GM21737 (cell line): ENCODE measurements around the gene HPSE2.
A peak's percentile ranks its signal among the peaks of the same experiment; 100 is the strongest.

Experiments used
- ATAC-seq: cut with Tn5 transposase; IDR thresholded peaks from one replicate; pipeline ENCODE4 v1.9.1; 2021; ENCODE audit warnings: mild to moderate bottlenecking, moderate library complexity; ENCODE audit not compliant: unreplicated experiment

Gene HPSE2

DNA sequence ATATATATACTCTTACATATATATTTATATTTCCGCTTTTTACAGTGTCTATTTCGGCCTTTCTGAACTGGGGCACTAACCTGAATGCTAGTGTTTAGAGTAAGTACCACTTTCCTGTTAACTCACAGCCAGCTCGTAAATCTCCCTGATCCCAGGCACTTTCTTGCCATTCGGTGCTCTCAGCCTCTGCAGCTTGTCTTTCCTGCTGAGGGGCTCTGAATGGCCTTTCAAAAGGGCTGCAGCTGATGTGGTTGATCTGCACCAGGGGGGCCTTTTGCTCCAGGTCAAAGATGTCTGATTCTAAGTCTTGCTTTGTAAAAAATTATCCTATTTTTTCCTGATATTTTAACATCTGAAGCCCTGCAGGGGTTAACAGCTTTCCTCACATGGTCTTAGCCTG is 763.5 kb downstream of the HPSE2 start:
- ATAC-seq: no peak

DNA sequence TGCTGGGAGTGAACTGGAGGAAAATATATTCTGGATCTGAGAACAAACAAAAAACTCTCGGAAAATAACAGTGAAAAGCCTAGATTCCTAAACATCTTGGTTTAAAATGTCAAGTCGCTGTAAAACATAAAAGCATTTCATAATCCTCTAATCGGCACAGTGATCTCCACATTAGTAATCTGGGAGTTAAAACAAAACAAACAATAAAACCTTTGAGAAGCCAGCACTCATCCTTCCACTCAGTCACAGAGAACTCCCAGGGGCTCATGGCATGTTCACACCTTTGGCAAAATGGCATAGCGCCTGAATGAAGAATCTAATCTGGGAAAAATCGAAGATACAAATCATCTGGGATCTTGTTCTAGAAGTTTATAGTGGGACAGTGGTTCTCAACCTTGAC is 764.8 kb downstream of the HPSE2 start:
- ATAC-seq: no peak

DNA sequence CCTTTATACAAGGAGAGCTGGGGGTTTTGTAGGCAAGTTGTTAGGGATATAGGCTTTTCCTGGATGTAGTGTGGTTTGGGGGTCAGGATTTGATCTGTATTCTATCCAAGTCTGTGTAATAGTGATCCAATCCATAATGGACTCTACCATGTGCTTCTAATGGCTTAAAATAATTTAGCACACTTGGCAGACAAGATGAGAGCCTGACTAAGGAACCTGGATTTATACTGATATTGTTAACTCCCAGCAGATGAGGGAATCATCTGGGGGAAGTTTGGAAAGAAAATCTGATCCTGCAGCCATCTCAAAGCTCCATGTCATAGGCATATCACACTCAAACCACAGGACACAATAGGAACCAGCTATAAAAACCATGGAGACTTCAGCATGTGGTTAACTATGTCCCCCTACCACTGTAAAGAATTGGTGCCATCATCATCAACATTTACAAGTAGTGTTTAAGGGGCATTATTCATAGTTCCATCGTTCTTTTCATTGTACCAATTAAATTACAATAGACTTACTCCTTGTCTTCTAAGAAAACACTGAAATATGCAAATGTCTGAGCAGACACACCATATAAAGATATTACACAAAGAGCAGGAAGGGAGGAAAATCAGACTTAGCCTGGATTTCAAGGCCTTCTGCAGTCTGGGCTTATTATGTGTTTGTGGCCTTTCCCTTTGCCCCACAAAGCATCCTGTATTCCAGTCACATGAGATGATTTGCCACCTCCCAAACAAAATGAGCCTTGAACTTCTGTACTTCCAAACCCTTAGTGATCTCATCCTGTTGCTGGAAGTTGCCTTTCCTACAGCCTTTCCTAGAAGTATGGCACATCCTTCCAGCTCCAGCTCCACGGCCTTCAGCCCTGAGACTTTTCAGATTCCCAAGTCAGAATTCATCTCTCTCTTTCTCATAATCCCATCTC is 766.4 kb downstream of the HPSE2 start:
- no peak for ATAC-seq

DNA sequence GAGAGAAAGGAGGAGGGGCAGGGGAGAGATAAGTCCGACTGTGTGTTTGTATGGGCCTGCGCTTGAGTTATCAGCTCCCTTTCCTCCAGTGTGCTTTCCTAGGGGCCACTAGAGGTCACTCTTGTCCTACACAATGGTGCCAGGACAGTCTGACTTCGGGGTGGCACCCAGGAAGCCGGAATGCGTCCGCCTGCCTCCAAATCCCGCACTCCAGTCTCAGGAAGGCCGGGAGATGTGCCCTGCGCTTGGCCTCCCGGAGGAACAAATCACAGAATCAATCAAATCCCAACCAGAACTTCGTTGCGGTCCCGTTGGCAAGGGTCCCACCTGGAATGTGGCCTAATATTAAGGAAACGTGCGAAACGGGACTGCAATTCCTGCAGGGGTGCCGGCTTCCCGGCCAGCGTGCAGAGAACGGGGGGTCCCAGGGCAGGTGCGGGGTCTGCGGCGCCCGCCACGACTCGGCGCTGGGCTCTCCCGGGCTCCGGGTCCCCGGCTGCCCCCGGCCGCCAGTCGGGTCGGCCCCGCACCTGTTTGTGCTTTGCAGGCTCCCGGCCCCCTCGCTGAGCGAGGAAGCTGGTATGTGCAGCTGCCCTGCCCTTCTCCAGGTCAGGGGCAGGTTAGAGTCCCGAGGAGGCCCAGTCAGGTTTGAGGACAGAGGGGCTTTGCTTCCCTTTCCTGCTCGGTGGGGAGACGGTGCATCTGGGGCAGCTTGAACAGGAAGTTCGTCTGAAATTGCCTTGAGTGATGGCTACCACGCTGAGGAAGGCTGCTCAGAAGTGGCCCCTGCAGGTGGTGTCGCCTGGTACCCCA is 767.9 kb downstream of the HPSE2 start:
- ATAC-seq: peak; percentile 83

DNA sequence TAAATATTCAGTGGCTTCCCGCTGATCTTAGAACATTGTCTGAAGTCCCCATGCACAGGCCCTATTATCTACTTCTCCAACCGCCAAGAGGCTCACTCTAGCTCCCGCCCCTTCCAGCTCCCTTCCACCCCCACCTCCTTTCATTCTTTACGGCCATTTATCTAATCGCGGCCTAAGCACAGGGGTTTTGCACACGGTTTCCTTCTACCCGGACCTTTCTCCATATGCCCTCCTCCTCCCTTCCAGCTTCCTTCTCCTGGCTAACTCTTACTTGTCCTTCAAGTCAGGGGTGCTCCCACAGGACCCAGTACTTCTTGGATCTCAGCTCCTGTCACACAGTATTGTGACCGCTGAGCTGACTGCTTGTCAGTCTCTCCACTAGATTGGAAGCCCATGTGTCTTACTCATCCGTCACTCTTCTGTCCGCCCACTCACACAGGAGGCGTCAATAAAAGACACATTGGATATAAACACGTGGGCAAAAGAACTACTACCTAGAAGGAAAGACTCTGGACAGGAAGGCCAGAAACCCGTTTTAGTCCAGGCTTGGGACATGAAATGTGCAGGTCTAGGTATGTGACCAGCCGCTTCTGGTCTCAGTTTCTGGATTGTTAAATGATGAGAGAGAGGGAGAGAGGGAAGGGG is 768.7 kb downstream of the HPSE2 start:
- ATAC-seq: no peak

DNA sequence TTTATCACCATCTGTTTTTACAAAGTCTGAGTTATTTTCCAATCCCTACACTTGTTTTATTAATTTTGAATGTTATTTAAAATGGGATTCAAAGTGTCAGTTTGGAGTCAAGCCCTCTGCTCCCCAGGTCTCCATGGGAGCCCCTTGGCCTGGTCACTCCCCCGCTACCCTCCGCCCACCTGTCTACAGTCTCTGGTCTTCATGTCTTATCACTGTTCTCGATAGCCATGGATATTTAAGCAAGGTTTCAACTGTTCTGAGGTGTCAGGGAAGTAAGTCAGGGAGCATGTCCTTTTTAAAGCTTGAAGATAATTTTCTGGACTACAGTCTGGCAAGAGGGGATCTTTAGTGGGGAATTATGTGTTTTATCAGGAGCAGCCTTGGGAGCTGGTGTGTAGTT is 769.8 kb downstream of the HPSE2 start:
- ATAC-seq: no peak

DNA sequence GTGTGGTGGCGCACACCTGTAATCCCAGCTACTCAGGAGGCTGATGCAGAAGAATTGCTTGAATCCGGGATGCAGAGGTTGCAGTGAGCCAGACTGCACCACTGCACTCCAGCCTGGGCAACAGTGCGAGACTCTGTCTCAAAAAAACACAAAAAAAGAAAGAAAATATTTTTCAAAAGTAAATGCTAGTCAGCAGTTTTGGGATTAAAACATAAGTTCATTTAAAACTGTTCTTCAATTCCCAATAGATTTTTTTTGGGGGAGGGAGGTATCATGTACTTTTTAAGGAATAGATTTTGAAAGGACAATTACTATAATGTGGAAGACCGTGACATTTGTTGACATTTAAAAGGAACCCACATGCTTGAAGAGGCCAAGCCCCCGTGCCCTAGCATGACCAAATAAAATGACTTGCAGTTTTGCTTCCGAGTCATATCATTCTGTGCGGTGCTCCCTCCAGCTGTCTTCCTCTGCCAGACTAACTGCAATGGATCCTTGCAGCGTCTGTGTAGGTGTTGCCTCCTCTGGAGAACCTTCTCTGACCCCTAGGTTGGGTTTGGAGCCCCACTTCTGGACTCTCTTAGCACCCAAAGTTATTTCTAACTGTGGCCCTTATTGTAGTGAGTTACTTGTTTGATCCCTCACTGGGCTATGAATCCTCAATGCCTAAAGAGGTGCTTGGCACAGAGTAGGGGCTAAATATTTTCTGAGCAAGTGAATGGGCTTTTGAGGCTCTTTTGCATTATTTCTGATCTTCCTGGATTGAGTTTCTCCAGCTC is 771.5 kb downstream of the HPSE2 start:
- ATAC-seq: no peak

GRCh38 chr10:98463016-98463415 is 772.6 kb downstream of the HPSE2 start:
- no peak for ATAC-seq

GRCh38 chr10:98461500-98461842 is 774.2 kb downstream of the HPSE2 start:
- ATAC-seq: no peak

- no peak for ATAC-seq
Observed at GRCh38 chr10:98460837-98461499, 774.7 kb downstream of the HPSE2 start.

DNA sequence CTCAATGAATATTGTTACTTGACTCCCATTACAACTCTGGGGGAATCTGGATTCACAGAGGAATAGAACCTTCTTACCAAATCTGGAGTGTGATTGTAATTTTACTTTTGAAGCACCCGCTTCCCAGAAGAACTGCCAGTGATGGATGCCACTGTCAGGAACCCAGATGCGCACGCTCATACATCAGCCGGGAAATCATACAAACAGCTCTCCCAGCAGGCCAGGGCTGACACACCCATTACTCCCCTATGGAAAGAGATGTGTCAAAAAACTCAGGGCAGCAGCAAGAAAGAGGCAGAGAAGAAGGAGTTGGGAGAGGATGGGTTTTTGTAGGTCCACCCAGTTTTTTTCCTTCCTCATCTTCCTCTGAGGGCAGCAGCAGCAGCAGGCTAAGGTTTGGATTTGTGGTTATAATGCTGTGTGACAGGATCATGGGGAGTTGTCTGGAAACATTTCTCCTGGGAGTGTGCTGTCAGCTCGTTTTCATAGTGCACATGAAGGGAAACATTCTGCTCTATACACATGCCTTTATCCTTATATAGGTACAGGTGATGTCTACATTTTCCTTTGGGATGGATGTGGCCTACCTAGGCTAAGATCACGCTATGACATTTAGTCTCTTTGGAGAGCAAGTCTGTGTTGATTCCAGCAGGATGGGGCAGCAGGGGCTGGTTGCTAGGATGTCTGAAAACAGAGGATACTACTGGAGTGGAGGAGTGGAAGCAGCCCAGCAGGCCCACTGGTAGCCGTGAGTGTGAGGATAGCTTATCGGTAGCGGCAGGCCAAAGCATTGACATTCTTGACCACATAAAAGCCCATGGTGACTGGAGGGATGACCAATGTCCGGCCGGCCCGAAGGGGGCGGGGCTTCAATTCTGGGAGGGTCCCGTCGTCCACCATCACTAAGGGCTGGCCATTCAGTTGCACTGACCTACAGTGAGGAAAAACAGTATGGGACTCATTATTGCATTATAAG is 776.6 kb downstream of the HPSE2 start:
- no peak for ATAC-seq

- no peak for ATAC-seq
Observed at GRCh38 chr10:98457721-98458120, 777.9 kb downstream of the HPSE2 start.

DNA sequence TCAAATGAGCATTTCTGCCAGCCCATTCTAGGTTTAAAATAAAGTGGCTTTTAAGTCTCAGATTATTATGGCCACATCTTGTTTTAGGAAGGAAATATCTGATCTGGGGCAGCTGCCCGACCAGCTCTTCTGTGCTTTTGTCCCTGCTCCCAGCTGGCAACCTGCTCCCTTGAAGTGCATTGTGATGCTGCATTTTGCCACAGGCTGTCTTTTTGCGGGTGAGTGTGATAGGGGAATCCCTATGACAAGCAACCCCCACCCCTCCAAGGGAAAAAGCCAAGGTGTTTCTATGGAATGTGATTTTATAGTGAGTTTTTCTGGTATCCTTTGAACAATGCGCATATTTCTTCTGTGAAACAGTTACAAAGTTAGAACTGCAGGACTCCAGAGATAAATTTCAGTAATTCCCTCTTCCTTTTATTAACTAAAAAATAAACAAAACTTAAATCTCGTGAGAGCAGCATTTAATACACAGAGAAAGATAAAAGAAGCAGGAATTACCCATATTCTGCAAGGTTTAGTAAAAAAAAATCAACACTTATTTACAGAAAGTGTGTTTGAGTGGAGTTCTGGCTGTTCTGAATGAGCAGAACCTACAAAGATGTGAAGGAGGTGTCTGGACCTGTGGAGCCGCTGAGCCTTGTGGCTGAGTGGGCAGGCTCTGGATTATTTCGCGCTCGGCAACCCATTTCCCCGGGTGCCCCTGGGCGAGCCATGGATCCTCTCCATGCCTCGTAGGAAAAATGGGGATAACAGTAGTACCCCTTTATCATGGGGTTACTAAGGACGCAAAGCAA is 778.8 kb downstream of the HPSE2 start:
- no peak for ATAC-seq

- ATAC-seq: no peak
Observed at GRCh38 chr10:98456043-98456570, 779.5 kb downstream of the HPSE2 start.

GRCh38 chr10:98453729-98454128 is 781.9 kb downstream of the HPSE2 start:
- ATAC-seq: no peak

DNA sequence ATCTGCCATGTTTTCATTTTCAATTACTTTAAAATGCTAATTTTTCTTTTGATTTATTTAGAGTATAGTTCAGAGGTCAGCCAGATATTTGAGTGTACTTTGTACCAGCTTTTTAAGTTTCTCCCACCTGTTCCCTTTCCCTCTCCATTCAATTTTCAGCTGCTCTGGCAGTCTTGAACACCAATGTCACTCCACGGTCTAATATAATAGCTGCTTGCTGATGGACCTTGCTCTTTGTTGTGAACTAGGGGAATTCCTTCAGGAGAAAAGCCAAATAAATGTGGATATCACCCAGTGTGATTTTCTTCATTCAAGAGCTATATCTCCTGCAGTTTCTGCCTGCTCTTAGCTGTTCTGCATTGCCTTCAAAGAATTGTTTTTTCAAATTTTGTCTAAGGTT is 785.0 kb downstream of the HPSE2 start:
- no peak for ATAC-seq

DNA sequence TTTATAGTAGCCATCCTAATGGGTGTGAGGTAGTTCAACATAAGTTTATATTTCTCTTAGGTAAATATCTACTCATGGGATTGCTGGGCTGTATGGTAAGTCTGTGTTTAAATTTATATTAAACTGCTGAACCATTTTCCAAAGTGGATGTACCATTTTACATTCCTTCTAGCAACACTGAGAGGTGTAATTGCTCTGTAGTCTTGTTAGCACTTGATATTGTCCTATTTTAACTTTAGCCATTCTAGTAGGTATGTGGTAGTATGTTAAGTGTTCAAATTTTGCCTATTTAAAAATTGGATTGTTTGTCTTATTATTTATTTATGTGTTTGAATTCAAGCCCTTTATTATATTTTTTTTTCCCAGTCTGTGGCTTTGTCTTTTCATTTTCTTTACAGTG is 786.4 kb downstream of the HPSE2 start:
- no peak for ATAC-seq

DNA sequence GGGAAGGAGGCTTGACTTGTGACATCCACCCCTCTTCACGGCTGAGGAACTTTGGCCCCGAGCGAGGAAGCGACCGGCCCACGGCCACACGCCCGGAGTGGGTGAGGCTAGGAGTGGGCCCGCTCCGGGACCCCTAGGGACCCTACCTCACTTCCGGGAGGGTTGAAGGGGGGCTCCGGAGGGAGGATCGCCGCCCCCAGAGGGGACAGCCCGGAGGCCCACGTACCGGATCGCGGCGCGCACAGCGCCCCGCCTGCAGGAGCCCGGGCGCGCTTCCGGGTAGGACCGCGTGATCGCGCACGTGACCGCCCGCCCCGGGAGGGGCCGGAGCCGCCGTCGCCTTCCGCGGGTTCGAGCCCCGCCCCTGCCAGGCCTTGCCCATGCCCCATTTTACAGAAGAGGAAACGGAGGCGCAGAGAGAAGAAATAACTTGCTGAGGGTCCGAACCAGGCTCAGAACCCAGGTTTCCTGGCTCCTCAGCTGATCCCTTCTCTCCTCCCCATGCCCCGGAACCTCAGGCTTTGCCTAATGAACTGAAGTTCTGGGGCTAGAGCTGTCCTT is 788.9 kb downstream of the HPSE2 start, which contains the start of gene HPS1:
HPS1 (minus strand) TSS at position 275 of the 561 bp plus-strand sequence. CDS start 3,695 bp downstream, outside the sequence.
- peak; percentile 86 for ATAC-seq
